Ovary (tissue), 9 donors: ENCODE measurements around the gene ERCC5. TPM values are rescaled to one million over a fixed set of nuclear protein-coding genes. Genes with fewer than 3 reads are reported as not detected.

Source experiments
- DNase-seq, 5 donors: peaks; one replicate each; pipeline ENCODE4 v3.0.0-alpha.2; 2019 to 2020
- H3K27ac ChIP-seq, 2 donors: fragments of 200-600 bp; one replicate each; pipeline versions ENCODE4 v1.5.1 to v1.8.0; 2019 to 2022
- H3K27me3 ChIP-seq: fragments of 200-600 bp; one replicate; pipeline ENCODE4 v1.8.0; 2022
- H3K36me3 ChIP-seq: fragments of 200-600 bp; sonication (generic); one replicate; pipeline ENCODE4 v1.5.1; 2019
- H3K4me1 ChIP-seq: one replicate; pipeline ENCODE4 v1.8.1; 2013; ENCODE audit warnings: mild to moderate bottlenecking, moderate library complexity; ENCODE audit not compliant: insufficient read depth
- H3K4me3 ChIP-seq: fragments of 200-600 bp; sonication (generic); one replicate; pipeline ENCODE4 v1.5.1; 2017
- H3K9me3 ChIP-seq, 2 donors: fragments of 200-600 bp in 1 of 2; sonication (generic) in 1 of 2; one replicate each; pipeline versions ENCODE4 v1.5.1 to v1.8.1; 2013 to 2019; ENCODE audit warnings: mild to moderate bottlenecking in 1 of 2, moderate library complexity in 1 of 2
- CTCF ChIP-seq, 3 donors: fragments of 450-650 bp in 2 of 3; fragments of 200-600 bp in 1 of 3; IDR thresholded peaks; one replicate each; pipeline versions ENCODE4 v1.5.1 to v1.8.0; 2016 to 2022; ENCODE audit warnings: antibody characterized with exemption in 3 of 3, mild to moderate bottlenecking in 1 of 3
- EP300 ChIP-seq: sonication (generic); formaldehyde crosslinking; IDR thresholded peaks from one replicate; pipeline ENCODE4 v1.6.1; 2017; ENCODE audit warnings: antibody characterized with exemption
- POLR2A ChIP-seq: fragments of 450-650 bp; IDR thresholded peaks from one replicate; pipeline ENCODE4 v1.6.1; 2017; ENCODE audit warnings: antibody characterized with exemption, mild to moderate bottlenecking, moderate library complexity
- WGBS, 3 donors: extraction: QIAGEN DNeasy Blood & Tissue Kit in 1 of 3; methylation state at CpG; one replicate each; pipeline versions ENCODE4 v1.1.5 to v1.1.7; 2013 to 2017; 5-methylcytosine and 5-hydroxymethylcytosine counted together
- intact Hi-C, 4 donors: fragments of 100-400 bp; cut with DNase I; formaldehyde crosslinking; loops; one replicate each; pipeline versions ENCODE4 v1.11.0 to v1.15.1; 2022 to 2023
- polyA plus RNA-seq, 2 donors: library from polyadenylated mRNA; stranded (reverse); fragments of 200-250 nt in 1 of 2; fragments of 350-450 nt in 1 of 2; fragmentation: Illumina TruSeq in 1 of 2; extraction: RNeasy Lipid Tissue Mini Kit (QIAGEN cat#74804) in 1 of 2; gene quantifications; one replicate each; pipeline ENCODE4 v1.2.3, GENCODE V29; 2013 to 2014
- total RNA-seq, 7 donors: library from RNA; depleted of rRNA in 2 of 7; stranded (reverse); fragments of >200 nt in 2 of 7; fragmentation: NEBNext Ultra II Directional in 3 of 7; extraction: Animal tissue kit (Norgen Biotek cat#: 25700) in 3 of 7; gene quantifications; one replicate each; pipeline versions ENCODE4 v1.1.0 to v1.2.4, GENCODE V29; 2016 to 2023
- donor health status: DM: no; HTN: no; CAD: no; lungs with moderate emphysema.
- donor health status: DM: no; HTN: no; CAD: no.
- donor health status: Bipolar disorder and iron deficiency.
- donor health status: DM: yes; HTN: yes; CAD: no.
- donor health status: DM: no; HTN: no; CAD: no.
- donor health status: DM: yes; HTN: yes; CAD: no.

The ERCC5 gene
- total and polyA plus RNA-seq, 9 donors = 38.4 to 65.2 (median 46.1) TPM

- peak overlapping the region; percentile 99 for H3K4me3 ChIP-seq
- H3K27me3 ChIP-seq = no peaks in the 10 kb centered on the region
- peak overlapping the region; percentile 79 to 94 for H3K27ac ChIP-seq
- no peaks in the 10 kb centered on the region for H3K36me3 ChIP-seq
- no peak for TF ChIP-seq EP300
- TF ChIP-seq CTCF (IDR thresholded peaks at IDR 0.05) = no peak
- TF ChIP-seq POLR2A = no peak
- H3K9me3 ChIP-seq = no peaks in the 10 kb centered on the region
- WGBS, 3 donors = 1% methylated on average over 13 of the region's 13 CpGs
- no peak for DNase-seq
- intact Hi-C loops = loop anchor here in 2 of 4 donors (5.0 to 10.0 kb wide), 2 partner anchors 50 to 263 kb away; partner anchors contain the start of genes BIVM (in 1 of the 2) and POGLUT2 (in 1 of the 2)
- H3K4me1 ChIP-seq = peaks cover 2% of the 10 kb centered on the region
Observed at GRCh38 chr13:102845289-102845629, 573 bp upstream of the ERCC5 start.

GRCh38 chr13:102846261-102847015 is 606 bp downstream of the ERCC5 start:
- Histone ChIP-seq H3K27me3 (no peaks in the 10 kb centered on the region), H3K27ac (peak overlapping the region; percentile 79 to 94), H3K9me3 (no peaks in the 10 kb centered on the region), H3K4me3 (peak overlapping the region; percentile 99), H3K4me1 (peaks cover 2% of the 10 kb centered on the region), H3K36me3 (no peaks in the 10 kb centered on the region)
- intact Hi-C loops = loop anchor here in 3 of 4 donors (2.0 to 10.0 kb wide), 3 partner anchors 52 to 264 kb away; partner anchors contain the start of genes BIVM (in 1 of the 3) and POGLUT2 (in 1 of the 3)
- no peak for TF ChIP-seq EP300
- TF ChIP-seq CTCF (IDR thresholded peaks at IDR 0.05) = no peak
- no peak for TF ChIP-seq POLR2A
- 0% methylated on average over 31 of the region's 31 CpGs for WGBS, 3 donors
- peak in 2 of 5 donors; percentile 31 to 37 for DNase-seq

- Histone ChIP-seq H3K36me3 (no peaks in the 10 kb centered on the region), H3K4me3 (peak overlapping the region; percentile 99), H3K4me1 (peaks cover 2% of the 10 kb centered on the region), H3K9me3 (no peaks in the 10 kb centered on the region), H3K27ac (no peak overlapping the region), H3K27me3 (no peaks in the 10 kb centered on the region)
- intact Hi-C loops = loop anchor here in 3 of 4 donors (2.0 to 10.0 kb wide), 3 partner anchors 53 to 265 kb away; partner anchors contain the start of genes BIVM (in 1 of the 3) and POGLUT2 (in 1 of the 3)
- 16 to 22% (median 18%) methylated on average over 12 of the region's 12 CpGs for WGBS, 3 donors
- no peak for DNase-seq
- TF ChIP-seq POLR2A (no peak), CTCF (IDR thresholded peaks at IDR 0.05) (peak; percentile 28 to 56 (median 37))
Observed at GRCh38 chr13:102847272-102848234, 1.7 kb downstream of the ERCC5 start.

GRCh38 chr13:102848956-102849355 is 3.1 kb downstream of the ERCC5 start:
- TF ChIP-seq EP300 (no peak), POLR2A (no peak), CTCF (IDR thresholded peaks at IDR 0.05) (no peak)
- no peak for DNase-seq
- H3K27ac ChIP-seq = no peak overlapping the region
- intact Hi-C loops = loop anchor here in 2 of 4 donors (5.0 to 10.0 kb wide), 2 partner anchors 54 to 267 kb away; partner anchors contain the start of genes BIVM (in 1 of the 2) and POGLUT2 (in 1 of the 2)
- H3K4me1 ChIP-seq = peaks cover 2% of the 10 kb centered on the region
- WGBS, 3 donors = 85 to 88% (median 88%) methylated on average over 6 of the region's 6 CpGs
- no peaks in the 10 kb centered on the region for H3K36me3 ChIP-seq
- no peaks in the 10 kb centered on the region for H3K9me3 ChIP-seq
- no peaks in the 10 kb centered on the region for H3K27me3 ChIP-seq
- H3K4me3 ChIP-seq = no peak overlapping the region
